HepG2 (cell line): Measurements from ENCODE around the gene STIM1. TPM values are rescaled to one million over a fixed set of nuclear protein-coding genes. Genes with fewer than 3 reads are reported as not detected.

Source experiments
- ATAC-seq: fragments of 200-7000 bp; cut with Tn5 transposase; 3 replicates; pipeline ENCODE4 v1.9.1; 2020; ENCODE audit warnings: mild to moderate bottlenecking, moderate library complexity
- BruUV-seq: library from RNA; stranded (reverse); fragments of 400-500 nt; replicated peaks from 2 replicates; lab custom pipeline; 2021; lab: Mats Ljungman, UMichigan
- CTCF ChIA-PET: fragments of 300-600 bp; formaldehyde crosslinking; extraction: SDS; loops from one replicate; lab custom pipeline; 2021; ENCODE audit warnings: low total read pairs, inconsistent platforms, low intra/inter-chr PET ratio; lab: Yijun Ruan, JAX
- POLR2A ChIA-PET: fragments of 350-600 bp; sonication (Branson Sonifier 250); formaldehyde crosslinking; loops from one replicate; lab custom pipeline; 2020; ENCODE audit warnings: antibody characterized with exemption, inconsistent platforms; lab: Yijun Ruan, JAX
- DNase-seq: peaks from one replicate; pipeline ENCODE4 v3.0.0-alpha.2; 2015; ENCODE audit warnings: low spot score
- FAIRE-seq: peaks from 3 replicates; lab custom pipeline; 2011; peaks lifted over from hg19 to GRCh38; lab: Jason Lieb, UNC
- H2AFZ ChIP-seq: one replicate; pipeline ENCODE4 v1.6.1; 2011; ENCODE audit warnings: low read length, inconsistent platforms
- H3K27ac ChIP-seq: fragments of 300-600 bp; 3 replicates; pipeline ENCODE4 v1.8.0; 2011; ENCODE audit warnings: mixed run types, mild to moderate bottlenecking, mixed read lengths, low read length, inconsistent platforms; ENCODE audit not compliant: insufficient read depth; ENCODE audit errors: extremely low read length
- H3K27me3 ChIP-seq, 2 experiments: fragments of 200-600 bp in 1 of 2; 2 replicates in 1 of 2; 3 replicates in 1 of 2; pipeline versions ENCODE4 v1.6.0 to v1.8.0; 2011; ENCODE audit warnings: low read length in 2 of 2, mild to moderate bottlenecking in 2 of 2, moderate library complexity in 2 of 2, inconsistent platforms in 1 of 2; ENCODE audit not compliant: insufficient read depth in 2 of 2, control insufficient read depth in 1 of 2
- H3K36me3 ChIP-seq, 2 experiments: fragments of 200-600 bp in 1 of 2; replicated peaks in 1 of 2; 2 replicates in 1 of 2; 3 replicates in 1 of 2; pipeline versions ENCODE4 v1.5.1 to v1.8.0; 2011; ENCODE audit warnings: low read length in 2 of 2, inconsistent platforms in 1 of 2; ENCODE audit not compliant: insufficient read depth in 2 of 2, control insufficient read depth in 1 of 2
- H3K4me1 ChIP-seq: 2 replicates; pipeline ENCODE4 v1.5.1; 2012; ENCODE audit warnings: low read length, inconsistent platforms; ENCODE audit not compliant: insufficient read depth
- H3K4me2 ChIP-seq: 2 replicates; pipeline ENCODE4 v1.6.0; 2011; ENCODE audit warnings: low read depth, low read length, inconsistent platforms
- H3K4me3 ChIP-seq, 3 experiments: fragments of 200-600 bp in 1 of 3; sonication (generic), shearing (Covaris generic) in 1 of 3; replicated peaks in 1 of 3; 2 replicates each; pipeline ENCODE4 v1.5.1; 2011 to 2016; ENCODE audit warnings: low read length in 3 of 3, inconsistent platforms in 2 of 3, low read depth in 2 of 3, mild to moderate bottlenecking in 2 of 3, control low read depth in 1 of 3, mixed read lengths in 1 of 3; ENCODE audit not compliant: insufficient read depth in 1 of 3
- H3K79me2 ChIP-seq: one replicate; pipeline ENCODE4 v1.6.1; 2011; ENCODE audit warnings: low read length, inconsistent platforms; ENCODE audit not compliant: insufficient read depth
- H3K9ac ChIP-seq: 2 replicates; pipeline ENCODE4 v1.6.0; 2011; ENCODE audit warnings: mild to moderate bottlenecking, low read depth, low read length, inconsistent platforms; ENCODE audit not compliant: insufficient read depth
- H3K9me3 ChIP-seq: 2 replicates; pipeline ENCODE4 v1.5.1; 2012; ENCODE audit warnings: mild to moderate bottlenecking, low read length
- H4K20me1 ChIP-seq: 2 replicates; pipeline ENCODE4 v1.6.0; 2011; ENCODE audit warnings: inconsistent platforms, mild to moderate bottlenecking, low read length, moderate library complexity; ENCODE audit not compliant: insufficient read depth
- ATRX ChIP-seq: sonication (generic); formaldehyde crosslinking; IDR thresholded peaks from 2 replicates; pipeline ENCODE4 v1.4.0; 2020; ENCODE audit warnings: missing genetic modification reagents, borderline replicate concordance
- DMTF1 ChIP-seq: sonication (generic); formaldehyde crosslinking; IDR thresholded peaks from 2 replicates; pipeline ENCODE4 v1.4.0; 2020; ENCODE audit warnings: mild to moderate bottlenecking, missing genetic modification reagents
- FOXO1 ChIP-seq: sonication (generic); formaldehyde crosslinking; IDR thresholded peaks from 2 replicates; pipeline ENCODE4 v1.4.0; 2020; ENCODE audit warnings: missing genetic modification reagents
- MAX ChIP-seq: IDR thresholded peaks from 2 replicates; pipeline ENCODE4 v1.6.1; 2012; ENCODE audit warnings: inconsistent platforms
- MXI1 ChIP-seq: IDR thresholded peaks from 3 replicates; pipeline ENCODE4 v1.6.1; 2012; ENCODE audit warnings: low read depth, low read length, inconsistent platforms, borderline replicate concordance
- NR3C1 ChIP-seq: sonication (generic); formaldehyde crosslinking; IDR thresholded peaks from 2 replicates; pipeline ENCODE4 v1.4.0; 2020; ENCODE audit warnings: missing genetic modification reagents
- NRL ChIP-seq: sonication (generic); formaldehyde crosslinking; IDR thresholded peaks from 2 replicates; pipeline ENCODE4 v1.5.0; 2020; ENCODE audit warnings: missing genetic modification reagents, mild to moderate bottlenecking, moderate library complexity, borderline replicate concordance
- ZNF644 ChIP-seq: IDR thresholded peaks from 2 replicates; pipeline ENCODE4 v1.6.1; 2016; ENCODE audit warnings: low read depth
- ZNF761 ChIP-seq: sonication (generic); formaldehyde crosslinking; conservative IDR thresholded peaks from 2 replicates; pipeline ENCODE4 v1.4.0; 2020; ENCODE audit warnings: mild to moderate bottlenecking, missing genetic modification reagents
- WGBS: methylation state at CpG from one replicate; pipeline ENCODE4 v1.1.6; 2017; ENCODE audit warnings: low lambda C conversion rate; 5-methylcytosine and 5-hydroxymethylcytosine counted together
- in situ Hi-C: cut with HindIII; loops from 2 replicates; pipeline ENCODE4 v1.10.0; 2017; ENCODE audit warnings: low pct_unique_long_range_greater_than_20kb; ENCODE audit not compliant: extremely low pct_ligation_motif_present
- intact Hi-C: fragments of 100-400 bp; cut with micrococcal nuclease; formaldehyde crosslinking; loops from one replicate; pipeline ENCODE4 v1.10.0; 2022; ENCODE audit not compliant: unreplicated experiment
- polyA plus RNA-seq, 8 experiments: library from polyadenylated mRNA; depleted of rRNA in 3 of 8; stranded (reverse) in 7 of 8; unstranded in 1 of 8; fragments of >200 nt; fragmentation: Illumina TruSeq in 4 of 8; extraction: Trizol in 4 of 8; gene quantifications; 2 replicates each; pipeline versions ENCODE4 v1.2.1 to v1.2.3, GENCODE V29; 2011 to 2016; ENCODE audit warnings: low read depth in 4 of 8, missing spikeins in 1 of 8, mixed read lengths in 1 of 8; ENCODE audit not compliant: insufficient read depth in 1 of 8
- total RNA-seq, 5 experiments: library from RNA; depleted of rRNA; stranded (reverse); fragments of >200 nt; fragmentation: Illumina TruSeq; extraction: Trizol; gene quantifications; 2 replicates each; pipeline ENCODE4 v1.2.3, GENCODE V29; 2016; ENCODE audit warnings: low read depth in 1 of 5

The STIM1 gene
- total and polyA plus RNA-seq, 2 of the 13 experiments (the other 11 are each of a cell fraction or from before 2014, with no cell fraction given) = 19.2 to 28.5 TPM

GRCh38 chr11:3845670-3846069, 9.8 kb upstream of the STIM1 start:
- peaks cover 36% of the 10 kb centered on the region for H3K4me1 ChIP-seq
- DNase-seq = no peak
- no peak overlapping the region for H2AFZ ChIP-seq
- FAIRE-seq = no peak
- ATAC-seq = no peak
- H3K4me3 ChIP-seq = no peak overlapping the region
- TF ChIP-seq NRL (no peak), FOXO1 (CRISPR knock-in tag) (no peak), ZNF761 (CRISPR knock-in tag) (no peak), MAX (no peak), DMTF1 (no peak), ZNF644 (CRISPR knock-in tag) (no peak), MXI1 (no peak), NR3C1 (CRISPR knock-in tag) (no peak), ATRX (CRISPR knock-in tag) (no peak)
- H3K9me3 ChIP-seq = no peaks in the 10 kb centered on the region
- H4K20me1 ChIP-seq = no peaks in the 10 kb centered on the region
- no peaks in the 10 kb centered on the region for H3K27me3 ChIP-seq
- no peaks in the 10 kb centered on the region for H3K36me3 ChIP-seq
- ChIA-PET POLR2A (no interaction called here), CTCF (no interaction called here)
- no peak overlapping the region for H3K27ac ChIP-seq
- H3K4me2 ChIP-seq = no peak overlapping the region; the same call in 1 of the 2 replicates
- no peak overlapping the region for H3K9ac ChIP-seq
- in situ Hi-C loops = loop anchor here (5.0 kb wide), 1 partner anchor 227 kb away; no protein-coding TSS in a partner anchor
- no TSS peak for BruUV-seq
- intact Hi-C loops = no loop called here
- WGBS = 58% methylated on average over 3 of the region's 3 CpGs
- H3K79me2 ChIP-seq = no peaks in the 10 kb centered on the region
